DND-41 (cell line): ENCODE measurements around the gene MDM2.

Source experiments
- CTCF ChIP-seq: IDR thresholded peaks from 2 replicates; pipeline ENCODE4 v1.5.1; 2012; ENCODE audit warnings: borderline replicate concordance, low read length, moderate library complexity, mild to moderate bottlenecking; ENCODE audit not compliant: poor library complexity, severe bottlenecking; ENCODE audit errors: extremely low read depth
- EZH2 ChIP-seq: IDR thresholded peaks from 3 replicates; pipeline ENCODE4 v1.6.1; 2012; ENCODE audit warnings: borderline replicate concordance, low read depth, mild to moderate bottlenecking, moderate library complexity, low read length, inconsistent platforms; ENCODE audit not compliant: severe bottlenecking

GRCh38 chr12:68828672-68829068, 20.7 kb downstream of the MDM2 start:
- no peak for TF ChIP-seq CTCF
- TF ChIP-seq EZH2: no peak
